Skin epidermis (tissue), 12 donors: ENCODE data around the gene SMAD1.
"Not testable (repeated sequence)": the region's sequence is repeated elsewhere in the genome, so short reads cannot be mapped to it uniquely, and the experiment has no call there.

Experiments
- H3K27ac ChIP-seq, 21 experiments: fragments of 200-600 bp; sonication (generic) in 11 of 21; one replicate each; pipeline ENCODE4 v1.5.0; 2020; ENCODE audit warnings: mild to moderate bottlenecking in 3 of 21, inconsistent platforms in 2 of 21, moderate library complexity in 2 of 21
- H3K4me3 ChIP-seq, 7 experiments: fragments of 200-600 bp; sonication (generic) in 2 of 7; one replicate each; pipeline ENCODE4 v1.5.0; 2020; ENCODE audit warnings: inconsistent platforms in 2 of 7, mild to moderate bottlenecking in 2 of 7, moderate library complexity in 1 of 7

Gene SMAD1

GRCh38 chr4:145520172-145520571 is 38.5 kb downstream of the SMAD1 start:
- H3K27ac ChIP-seq, result no peak overlapping the region
- no peak overlapping the region for H3K4me3 ChIP-seq

DNA sequence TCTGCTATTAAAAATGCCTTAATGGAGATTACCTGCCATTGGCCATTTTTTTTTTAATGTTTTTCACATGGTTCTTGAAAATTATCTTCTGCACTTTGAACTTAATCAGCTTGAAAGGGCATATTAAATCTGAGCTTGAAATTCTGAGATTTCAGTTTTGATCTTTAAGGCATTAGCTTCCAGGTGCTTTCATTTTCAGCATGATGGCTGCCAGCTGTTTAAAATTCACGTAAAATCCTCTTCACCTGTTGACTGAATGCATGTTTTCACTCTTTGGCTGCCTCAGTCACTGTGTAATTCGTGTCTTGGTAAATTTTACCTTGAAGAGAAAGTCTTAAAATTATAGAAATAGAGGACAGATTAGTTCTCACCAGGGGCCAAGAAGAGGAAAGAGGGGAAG is 39.6 kb downstream of the SMAD1 start:
- Histone ChIP-seq H3K4me3 (no peak overlapping the region), H3K27ac (no peak overlapping the region)

GRCh38 chr4:145523117-145523516 is 41.5 kb downstream of the SMAD1 start:
- Histone ChIP-seq H3K4me3 (no peak overlapping the region), H3K27ac (no peak overlapping the region)

DNA sequence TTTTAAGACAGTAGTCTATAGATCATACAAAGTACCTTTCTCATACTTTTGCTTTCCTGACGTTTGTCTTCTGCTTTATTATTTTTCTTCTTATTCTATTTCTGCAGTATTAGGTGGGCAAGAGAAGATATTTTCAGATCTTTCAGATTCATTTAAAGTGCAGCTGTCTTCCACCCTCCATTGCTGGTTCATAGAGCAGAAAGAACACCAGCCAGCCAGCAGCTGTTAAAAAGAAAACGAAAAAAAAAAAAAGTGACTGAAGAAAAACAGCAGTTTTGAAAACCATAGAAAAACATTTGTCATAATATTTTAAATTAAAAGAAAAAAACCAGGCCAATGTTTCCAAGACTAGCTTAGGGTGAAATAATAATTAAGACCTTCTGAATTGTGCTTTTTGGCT is 42.9 kb downstream of the SMAD1 start:
- peak overlapping the region in 6 of 21 experiments; percentile 2 to 57 (median 30) for H3K27ac ChIP-seq
- H3K4me3 ChIP-seq, result no peak overlapping the region

GRCh38 chr4:145525291-145525740 is 43.7 kb downstream of the SMAD1 start:
- H3K27ac ChIP-seq, result peak overlapping the region in 7 of 21 experiments; percentile 2 to 57 (median 24)
- H3K4me3 ChIP-seq, result no peak overlapping the region

DNA sequence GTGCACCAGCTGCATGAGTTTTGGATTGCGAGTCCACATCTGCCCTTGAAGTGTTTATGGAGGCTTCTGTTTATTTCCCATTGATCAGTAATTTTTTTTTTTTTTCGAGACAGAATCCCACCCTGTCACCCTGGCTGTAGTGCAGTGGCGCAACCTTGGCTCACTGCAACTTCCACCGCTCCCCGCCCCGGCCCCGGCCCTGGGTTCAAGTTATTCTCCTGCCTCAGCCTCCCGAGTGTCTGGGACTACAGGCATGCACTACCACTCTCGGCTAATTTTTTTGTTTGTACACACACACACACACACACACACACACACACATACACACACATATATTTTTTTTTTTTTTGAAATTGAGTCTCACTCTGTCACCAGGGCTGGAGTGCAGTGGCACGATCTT is 46.1 kb downstream of the SMAD1 start:
- Histone ChIP-seq H3K27ac (no peak overlapping the region), H3K4me3 (no peak overlapping the region)

DNA sequence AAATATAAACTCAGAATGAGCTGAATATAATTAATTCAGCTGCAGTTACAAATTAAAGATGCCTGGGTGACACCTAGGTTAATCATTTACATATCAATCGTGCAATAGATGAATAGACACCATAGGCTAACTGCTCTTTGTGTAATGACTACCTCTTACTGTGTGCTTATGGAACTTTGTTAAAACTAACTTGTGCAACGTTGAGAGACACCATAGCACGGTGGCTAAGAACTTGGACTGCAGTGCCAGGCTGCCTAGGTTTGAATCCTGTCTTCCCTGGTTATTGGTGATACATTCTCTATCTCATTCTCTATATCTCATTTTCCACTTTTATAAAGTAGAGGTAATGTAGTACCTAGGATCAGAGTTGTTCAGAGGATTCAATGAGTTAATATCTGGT is 46.9 kb downstream of the SMAD1 start:
- Histone ChIP-seq H3K27ac (no peak overlapping the region), H3K4me3 (no peak overlapping the region)

- Histone ChIP-seq H3K27ac (no peak overlapping the region), H3K4me3 (no peak overlapping the region)
Measured at GRCh38 chr4:145530189-145530588, 48.5 kb downstream of the SMAD1 start.

DNA sequence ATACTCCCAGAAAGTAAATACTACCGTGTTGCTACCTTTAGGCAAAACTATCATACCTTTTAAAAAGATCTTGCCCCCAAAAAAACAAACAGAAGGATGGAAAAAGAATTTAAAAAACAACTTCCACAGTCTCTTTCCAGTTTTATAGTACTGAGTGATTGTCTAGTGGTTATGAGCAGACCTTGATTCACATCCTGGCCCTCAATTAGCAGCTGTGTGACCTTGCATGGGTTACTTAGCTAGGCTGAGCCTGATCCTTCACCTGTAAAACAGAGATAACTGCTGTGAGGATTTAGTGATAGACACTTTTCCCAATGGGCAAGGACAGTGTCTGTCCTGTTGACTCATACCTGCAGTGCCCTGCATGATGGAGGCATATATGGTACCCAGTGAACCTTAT is 49.0 kb downstream of the SMAD1 start:
- Histone ChIP-seq H3K27ac (no peak overlapping the region), H3K4me3 (no peak overlapping the region)

DNA sequence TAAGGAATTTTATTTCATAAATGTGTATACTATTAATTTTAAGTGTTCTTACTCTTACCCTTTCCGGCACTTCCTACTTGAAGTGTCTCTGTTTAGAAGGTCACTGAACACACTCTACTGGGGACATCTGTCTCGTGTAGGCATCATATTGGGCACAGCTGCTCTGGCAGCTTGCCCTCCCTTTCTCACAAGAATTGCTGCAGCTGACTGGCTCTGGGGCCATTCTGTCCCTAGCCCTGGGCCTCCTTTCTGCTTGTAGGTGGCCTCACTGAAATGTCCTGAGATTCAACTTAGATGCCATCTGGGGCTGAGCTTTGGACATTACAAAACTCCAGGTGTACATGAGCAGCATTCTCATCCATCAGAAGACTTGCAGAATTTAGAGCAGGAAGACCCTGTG is 49.6 kb downstream of the SMAD1 start:
- no peak overlapping the region for H3K4me3 ChIP-seq
- no peak overlapping the region for H3K27ac ChIP-seq

DNA sequence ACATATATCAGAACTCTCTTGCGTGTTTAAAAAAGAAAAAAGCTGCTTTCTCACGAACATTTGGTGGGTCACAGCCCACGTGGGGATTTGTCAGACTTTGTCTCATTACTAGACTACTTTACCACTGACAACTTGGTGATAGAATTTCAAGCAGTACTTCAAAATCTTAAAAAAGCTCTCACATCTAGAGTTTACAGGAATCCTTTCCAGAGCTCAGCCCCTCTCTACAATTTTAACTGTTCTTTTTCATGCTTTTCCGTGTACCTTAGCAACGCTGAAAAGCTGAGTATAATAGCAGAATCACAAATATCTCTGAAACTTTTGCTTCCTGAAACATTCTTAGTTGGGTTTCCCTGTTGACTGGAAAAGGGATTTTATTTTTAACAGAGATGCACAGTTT is 50.2 kb downstream of the SMAD1 start:
- no peak overlapping the region for H3K27ac ChIP-seq
- no peak overlapping the region for H3K4me3 ChIP-seq

GRCh38 chr4:145533001-145533400 is 51.3 kb downstream of the SMAD1 start:
- H3K27ac ChIP-seq, result peak overlapping the region in 3 of 21 experiments; percentile 10 to 19 (median 16)
- no peak overlapping the region for H3K4me3 ChIP-seq

DNA sequence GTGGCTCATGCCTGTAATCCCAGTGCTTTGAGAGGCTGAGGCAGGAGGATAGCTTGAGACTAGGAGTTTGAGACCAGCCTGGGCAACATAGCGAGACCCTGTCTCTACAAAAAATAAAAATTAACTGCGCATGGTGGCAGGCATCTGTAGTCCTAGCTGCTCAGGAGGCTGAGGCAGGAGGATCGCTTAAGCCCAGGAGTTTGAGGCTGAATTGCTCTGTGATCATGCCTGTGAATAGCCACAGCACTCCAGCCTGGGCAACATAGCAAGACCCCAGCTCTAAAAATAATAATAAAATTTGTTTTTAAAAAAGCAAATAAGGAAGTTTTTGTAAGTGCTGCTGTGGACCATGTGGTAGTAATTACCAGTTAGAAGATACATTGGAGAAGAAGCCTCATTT is 51.8 kb downstream of the SMAD1 start:
- H3K4me3 ChIP-seq, result not testable (repeated sequence)
- peak overlapping the region in 1 of 21 experiments; percentile 10 for H3K27ac ChIP-seq

DNA sequence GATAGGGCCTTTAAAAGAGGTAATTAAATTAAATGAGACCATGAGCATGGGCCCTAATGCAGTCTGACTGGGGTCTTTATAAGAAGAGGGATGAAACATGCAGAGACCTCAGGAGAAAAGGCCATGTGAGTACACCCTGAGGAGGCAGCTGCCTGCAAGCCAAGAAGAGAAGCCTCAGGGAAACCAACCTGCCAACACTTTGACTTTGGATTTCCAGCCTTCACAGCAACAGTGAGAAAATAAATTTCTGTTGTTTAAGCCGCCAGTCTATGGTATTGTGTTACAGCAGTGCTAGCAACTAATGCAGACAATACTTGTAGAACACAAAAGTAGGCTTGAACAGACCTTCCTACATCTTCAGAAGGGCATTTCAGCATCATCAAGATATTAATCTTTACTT is 52.3 kb downstream of the SMAD1 start:
- Histone ChIP-seq H3K4me3 (no peak overlapping the region), H3K27ac (no peak overlapping the region)

GRCh38 chr4:145535202-145535601 is 53.5 kb downstream of the SMAD1 start:
- no peak overlapping the region for H3K4me3 ChIP-seq
- no peak overlapping the region for H3K27ac ChIP-seq

DNA sequence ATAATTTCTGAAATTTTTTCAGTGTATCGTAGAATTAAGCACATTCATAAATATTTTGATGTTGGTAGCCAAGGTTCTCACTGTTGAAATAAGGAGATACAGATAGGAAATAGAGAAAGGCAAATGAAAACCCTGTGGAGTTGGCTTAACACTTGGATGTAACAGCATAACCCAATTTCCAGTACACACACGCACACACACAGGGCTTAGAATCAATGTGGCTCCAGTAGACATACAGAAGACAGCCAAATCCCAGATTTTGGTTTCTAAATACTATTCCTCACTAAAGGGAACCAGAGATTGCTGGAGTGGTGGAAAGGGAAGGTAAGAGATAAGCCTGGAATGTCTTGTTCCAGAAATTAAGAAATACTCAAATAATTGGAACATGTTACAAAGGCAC is 54.4 kb downstream of the SMAD1 start:
- Histone ChIP-seq H3K4me3 (no peak overlapping the region), H3K27ac (no peak overlapping the region)

- Histone ChIP-seq H3K4me3 (no peak overlapping the region), H3K27ac (no peak overlapping the region)
Measured at GRCh38 chr4:145538596-145538995, 56.9 kb downstream of the SMAD1 start.

DNA sequence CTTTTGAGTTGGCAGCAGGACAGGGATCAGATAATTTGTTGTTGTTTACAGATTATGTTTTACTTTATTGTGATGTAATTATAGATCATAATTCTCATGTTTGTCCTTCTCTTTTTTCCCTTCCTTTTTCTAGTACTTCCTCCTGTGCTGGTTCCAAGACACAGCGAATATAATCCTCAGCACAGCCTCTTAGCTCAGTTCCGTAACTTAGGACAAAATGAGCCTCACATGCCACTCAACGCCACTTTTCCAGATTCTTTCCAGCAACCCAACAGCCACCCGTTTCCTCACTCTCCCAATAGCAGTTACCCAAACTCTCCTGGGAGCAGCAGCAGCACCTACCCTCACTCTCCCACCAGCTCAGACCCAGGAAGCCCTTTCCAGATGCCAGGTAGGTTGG is 58.0 kb downstream of the SMAD1 start:
- peak overlapping the region in 2 of 21 experiments; percentile 5 to 34 for H3K27ac ChIP-seq
- no peak overlapping the region for H3K4me3 ChIP-seq

DNA sequence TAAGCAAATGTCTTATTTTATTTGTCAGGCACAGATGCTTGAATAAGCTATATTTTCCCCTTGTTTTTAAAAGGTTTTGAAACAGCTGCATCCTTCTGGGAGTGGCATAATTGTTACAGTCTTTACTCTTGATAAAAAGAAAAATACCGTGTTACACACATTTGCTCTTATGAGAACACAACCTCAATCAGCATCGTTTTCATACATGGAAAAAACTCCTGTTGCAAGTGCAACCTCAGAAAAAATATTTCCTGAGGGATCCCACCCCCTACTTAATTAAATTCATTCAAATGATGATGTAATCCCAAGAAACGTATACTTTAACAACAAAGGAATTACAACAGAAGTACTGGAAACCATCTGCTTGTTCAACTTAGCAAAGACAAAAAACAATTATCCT is 58.6 kb downstream of the SMAD1 start:
- Histone ChIP-seq H3K4me3 (no peak overlapping the region), H3K27ac (peak overlapping the region in 1 of 21 experiments; percentile 34)

- peak overlapping the region in 3 of 21 experiments; percentile 7 to 72 (median 28) for H3K27ac ChIP-seq
- H3K4me3 ChIP-seq, result no peak overlapping the region
Measured at GRCh38 chr4:145541346-145541745, 59.7 kb downstream of the SMAD1 start.

- no peak overlapping the region for H3K4me3 ChIP-seq
- H3K27ac ChIP-seq, result peak overlapping the region in 17 of 21 experiments; percentile 20 to 80 (median 54)
Measured at GRCh38 chr4:145545031-145545430, 63.4 kb downstream of the SMAD1 start.

GRCh38 chr4:145545538-145546174 is 64.0 kb downstream of the SMAD1 start:
- Histone ChIP-seq H3K4me3 (no peak overlapping the region), H3K27ac (peak overlapping the region in 16 of 21 experiments; percentile 20 to 80 (median 54))
